Suppressor macrophage (primary cell): Measurements from ENCODE around the gene SPATA31C2.
"Not testable (repeated sequence)": the region's sequence is repeated elsewhere in the genome, so short reads cannot be mapped to it uniquely, and the experiment has no call there.

ENCODE experiments used
- DNase-seq, 4 experiments: peaks; one replicate each; pipeline ENCODE4 v3.0.0-alpha.2; 2020 to 2022

SPATA31C2 gene

DNA sequence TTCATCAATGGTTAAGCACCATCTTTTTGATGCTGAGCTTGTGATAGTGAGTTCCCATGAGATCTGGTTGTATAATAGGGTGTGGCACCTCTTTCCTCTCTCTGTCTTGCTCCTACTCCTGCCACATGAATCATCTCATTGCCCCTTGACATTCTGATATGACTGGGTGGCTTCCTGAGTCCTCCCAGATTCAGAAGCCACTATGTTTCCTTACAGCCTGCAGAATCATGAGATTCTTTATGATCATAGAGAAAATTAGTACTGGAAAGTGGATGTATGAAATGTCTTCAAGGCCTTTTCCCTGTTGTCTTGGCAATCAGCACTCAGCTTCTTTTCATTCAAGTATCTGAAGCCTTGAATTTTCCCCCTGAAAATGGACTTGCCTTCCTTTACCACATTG lies 14.9 kb downstream of the SPATA31C2 start:
- not testable (repeated sequence) for DNase-seq

DNA sequence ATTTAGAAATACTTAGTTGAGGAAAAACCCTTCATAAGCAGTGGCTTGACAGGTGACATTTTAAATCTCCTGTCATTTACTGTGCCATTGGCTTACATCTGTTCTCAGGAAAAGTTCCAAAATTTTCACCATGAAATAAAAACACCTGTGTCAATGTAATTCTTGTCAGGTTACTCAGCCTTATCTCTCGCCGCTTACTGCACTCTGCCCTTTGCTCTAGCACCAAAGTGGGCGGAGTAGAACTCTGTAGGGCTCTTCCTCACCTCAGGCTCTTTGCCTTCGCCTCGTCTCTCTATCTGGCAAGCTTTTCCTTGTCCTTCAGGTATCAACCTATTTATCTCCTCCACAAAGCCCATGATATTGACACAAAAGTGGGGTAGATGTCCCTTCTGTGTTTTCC lies 20.2 kb downstream of the SPATA31C2 start:
- DNase-seq: not testable (repeated sequence)

DNA sequence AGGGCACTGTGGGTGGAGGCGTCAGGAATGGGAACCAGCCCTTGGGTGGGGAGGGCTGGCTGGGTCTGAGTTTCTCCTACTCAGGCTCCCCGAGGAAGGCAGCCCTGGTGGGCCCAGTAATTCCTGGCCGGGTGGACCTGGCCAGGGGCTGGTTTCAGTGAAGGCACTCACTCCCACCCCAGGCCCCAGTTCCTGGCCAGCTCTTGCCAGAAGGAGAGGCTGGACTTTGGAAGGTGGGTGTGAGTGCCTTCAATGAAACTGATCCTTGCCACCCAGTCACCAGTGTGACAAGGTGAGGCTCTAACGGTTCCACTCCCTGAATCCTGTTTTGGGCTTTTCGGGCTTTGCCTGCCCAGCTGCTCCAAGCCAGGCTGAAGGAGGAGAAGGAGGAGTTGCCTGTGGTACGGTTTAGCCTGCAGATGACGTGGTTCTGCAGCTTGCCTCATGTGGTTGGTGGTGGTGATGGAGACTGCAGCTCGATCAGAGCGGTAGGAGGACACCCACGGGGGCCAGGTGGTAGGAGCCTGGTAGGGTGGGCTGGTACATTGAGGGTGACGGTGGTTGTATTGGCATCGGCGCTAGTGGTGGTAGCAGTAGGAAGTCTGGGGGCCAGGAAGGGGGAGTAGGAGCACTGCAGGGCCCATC lies 23.2 kb downstream of the SPATA31C2 start:
- not testable (repeated sequence) for DNase-seq

GRCh38 chr9:88114283-88114967 lies 23.9 kb downstream of the SPATA31C2 start:
- not testable (repeated sequence) for DNase-seq

DNA sequence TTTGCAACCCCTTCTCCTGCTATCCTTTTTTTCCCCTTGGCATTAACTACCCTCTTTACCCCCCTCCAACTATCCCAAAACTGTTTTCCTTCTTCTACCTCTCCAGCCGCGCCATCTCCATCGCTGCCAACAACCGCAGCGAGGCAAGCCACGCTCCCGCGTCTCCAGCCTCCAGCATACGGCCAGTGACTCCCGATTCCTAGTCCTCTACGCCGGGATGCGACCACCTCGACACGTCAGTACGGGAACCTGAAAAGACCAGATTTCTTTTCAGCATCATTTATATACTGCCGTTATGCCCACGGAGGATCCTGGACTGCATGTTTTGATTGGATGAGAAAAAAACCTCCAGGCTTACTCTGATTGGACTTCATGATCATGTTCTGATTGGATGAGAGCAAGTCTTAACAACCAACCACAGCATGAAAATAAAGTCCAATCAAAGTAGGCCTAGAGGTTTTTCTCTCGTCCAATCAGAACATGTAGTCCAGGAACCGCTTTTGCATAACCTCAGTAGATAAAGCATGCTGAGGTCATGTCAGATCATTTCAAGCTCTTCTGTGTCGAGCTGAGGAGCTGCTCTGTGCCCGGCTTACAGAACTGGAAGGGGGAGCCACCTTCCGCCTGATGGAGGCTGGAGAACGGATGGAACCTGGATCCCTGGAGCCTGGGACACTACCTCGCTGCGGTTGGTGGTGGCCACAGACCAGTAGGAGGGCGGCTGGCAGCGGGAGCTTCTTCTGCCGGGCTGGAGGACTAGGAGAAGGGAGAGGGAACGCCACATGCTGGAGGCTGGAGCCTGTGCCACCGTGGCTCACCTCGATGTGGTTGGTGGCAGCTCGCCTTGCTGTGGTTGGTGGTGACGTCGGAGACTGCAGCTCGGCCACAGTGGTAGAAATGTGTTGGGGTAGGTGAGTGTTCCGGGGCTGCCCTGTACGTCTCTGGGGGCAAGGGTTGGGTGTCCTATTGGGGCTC lies 24.8 kb downstream of the SPATA31C2 start:
- not testable (repeated sequence) for DNase-seq

DNA sequence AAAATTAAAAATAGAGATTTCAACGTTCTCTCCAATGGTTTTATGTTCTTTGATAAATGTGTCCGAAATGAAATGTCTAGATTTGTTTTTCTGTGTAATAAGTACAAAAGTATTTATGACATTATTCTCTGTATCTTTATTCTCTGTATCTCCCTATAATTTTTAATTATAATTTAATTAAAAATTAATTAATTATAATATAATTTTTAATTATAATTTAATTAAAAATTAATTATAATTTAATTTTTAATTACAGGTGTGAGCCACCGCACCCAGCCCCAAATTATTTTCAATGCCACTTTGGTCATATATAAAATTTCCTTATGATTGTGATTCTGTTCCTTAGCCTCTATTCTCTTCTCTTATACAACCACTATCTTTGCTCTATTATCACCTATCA lies 28.2 kb downstream of the SPATA31C2 start:
- no peak for DNase-seq

- DNase-seq: no peak
These were observed 29.5 kb downstream of the SPATA31C2 start for GRCh38 chr9:88108779-88109178.

DNA sequence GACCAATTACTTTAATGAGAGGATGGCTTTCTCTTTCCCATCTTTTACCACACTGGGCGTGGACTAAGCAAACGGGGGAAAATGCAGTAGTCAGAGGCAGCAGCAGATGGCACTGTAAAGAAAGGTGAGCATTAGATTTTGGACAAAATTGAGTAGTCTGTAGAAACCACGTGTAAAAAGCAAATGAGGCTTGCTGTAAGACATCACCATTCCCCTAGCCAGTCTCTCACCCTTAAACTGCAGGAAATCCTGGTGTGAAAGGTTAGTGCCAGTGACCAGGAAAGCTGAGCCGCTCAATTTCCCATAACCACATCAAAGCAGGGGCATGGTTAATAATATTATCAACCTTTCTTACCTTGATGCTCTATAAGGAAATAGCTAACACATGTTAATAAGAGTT lies 31.8 kb downstream of the SPATA31C2 start:
- DNase-seq: peak in 3 of 4 experiments; percentile 13 to 46 (median 22)

GRCh38 chr9:88092797-88093331 lies 45.4 kb downstream of the SPATA31C2 start:
- peak in 3 of 4 experiments; percentile 26 to 58 (median 56) for DNase-seq

DNA sequence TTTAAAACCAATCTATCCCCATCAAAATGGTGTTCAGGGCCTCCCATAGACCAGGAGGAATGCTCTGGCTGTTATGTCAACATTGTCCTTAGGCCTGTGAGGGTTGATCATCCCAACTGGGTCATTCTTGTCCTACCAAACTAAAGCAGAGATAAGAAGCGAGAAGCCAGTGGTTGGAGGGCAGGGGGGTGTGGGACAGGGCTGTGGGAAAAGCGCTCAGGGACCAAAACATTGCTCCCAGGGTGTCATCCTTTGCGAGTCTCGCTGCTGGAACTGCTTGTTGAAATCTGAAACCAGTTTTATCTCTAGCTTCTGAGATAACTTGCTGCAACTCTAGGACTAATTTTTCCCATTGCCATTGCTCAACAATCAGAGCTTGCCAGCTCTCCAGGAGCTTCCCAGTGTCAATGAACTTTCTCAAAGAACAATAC lies 48.1 kb downstream of the SPATA31C2 start:
- DNase-seq: no peak

DNA sequence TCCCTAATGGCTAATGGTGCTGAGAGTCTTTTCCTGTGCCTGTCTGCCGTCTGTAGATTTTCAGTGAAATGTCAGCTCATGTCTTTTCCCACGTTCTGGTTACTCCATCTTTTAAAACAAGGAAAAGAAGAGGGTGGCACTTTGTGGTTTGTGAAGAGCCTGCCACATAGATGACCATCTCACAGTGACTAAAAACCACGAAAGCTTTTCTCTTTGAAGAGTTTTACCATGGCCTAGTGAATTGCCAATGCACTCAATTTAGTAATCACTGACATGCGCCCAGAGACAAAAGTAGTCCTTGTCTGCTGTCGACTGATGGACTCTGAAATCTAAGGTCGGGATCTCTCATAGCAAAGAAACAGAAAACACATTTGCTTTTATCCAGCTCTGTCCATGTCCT lies 50.4 kb downstream of the SPATA31C2 start:
- no peak for DNase-seq

- DNase-seq: no peak
These were observed 52.8 kb downstream of the SPATA31C2 start for GRCh38 chr9:88085476-88085875.

DNA sequence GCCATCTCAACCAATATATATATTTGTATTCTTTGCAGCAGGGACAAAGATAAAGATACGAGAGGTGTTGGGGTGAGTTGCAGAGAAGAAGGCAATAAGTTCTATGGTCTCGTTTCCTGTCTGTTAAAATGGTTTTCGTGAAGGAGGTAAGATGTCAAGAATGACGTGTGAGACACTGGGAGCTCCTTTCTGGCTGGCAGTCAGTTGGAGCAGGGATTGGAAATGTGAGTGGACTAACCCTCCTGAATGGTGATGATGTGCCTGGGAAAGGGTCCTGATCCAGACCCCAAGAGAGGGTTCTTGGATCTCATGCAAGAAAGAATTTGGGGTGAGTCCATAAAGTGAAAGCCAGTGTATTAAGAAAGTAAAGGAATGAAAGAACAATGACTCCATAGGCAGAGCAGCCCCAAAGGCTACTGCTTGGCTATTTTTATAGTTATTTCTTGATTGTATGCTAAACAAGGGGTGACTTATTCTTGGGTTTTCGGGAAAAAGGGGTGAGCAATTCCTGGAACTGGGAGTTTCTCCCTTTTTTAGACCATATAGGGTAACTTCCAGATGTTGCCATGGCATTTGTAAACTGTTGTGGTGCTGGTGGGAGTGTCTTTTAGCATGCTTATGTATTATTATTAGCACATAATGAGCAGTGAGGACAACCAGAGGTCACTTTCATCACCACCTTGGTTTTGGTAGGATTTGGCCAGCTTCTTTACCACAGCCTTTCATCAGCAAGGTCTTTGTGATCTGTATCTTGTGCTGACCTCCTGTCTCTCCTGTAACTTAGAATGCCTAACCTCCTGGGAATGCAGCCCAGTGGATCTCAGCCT lies 53.7 kb downstream of the SPATA31C2 start:
- DNase-seq: no peak
